Type B pancreatic cell (in vitro differentiated cells): ENCODE measurements around the gene LIG3. TPM values are rescaled to one million over a fixed set of nuclear protein-coding genes. Genes with fewer than 3 reads are reported as not detected.

Experiments
- DNase-seq: peaks from one replicate; pipeline ENCODE4 v3.0.0; 2021; ENCODE audit warnings: mixed read lengths; ENCODE audit not compliant: unreplicated experiment; ENCODE audit errors: extremely low spot score
- H3K27ac Mint-ChIP-seq: 2 replicates; pipeline ENCODE4 v1.8.0; 2021; ENCODE audit warnings: mild to moderate bottlenecking, mixed read lengths
- H3K27me3 Mint-ChIP-seq: 2 replicates; pipeline ENCODE4 v1.8.0; 2021; ENCODE audit warnings: mixed read lengths
- H3K36me3 Mint-ChIP-seq: 2 replicates; pipeline ENCODE4 v1.8.0; 2021; ENCODE audit warnings: mixed read lengths
- H3K4me1 Mint-ChIP-seq: one replicate; pipeline ENCODE4 v1.8.0; 2021; ENCODE audit warnings: mixed read lengths; ENCODE audit not compliant: unreplicated experiment
- H3K4me3 Mint-ChIP-seq: 2 replicates; pipeline ENCODE4 v1.8.0; 2021; ENCODE audit warnings: mild to moderate bottlenecking, mixed read lengths
- H3K9me3 Mint-ChIP-seq: 2 replicates; pipeline ENCODE4 v1.8.0; 2021; ENCODE audit warnings: mixed read lengths
- CTCF ChIP-seq: fragments of 200-600 bp; sonication (generic); conservative IDR thresholded peaks from 2 replicates; pipeline ENCODE4 v1.5.0; 2021; ENCODE audit warnings: antibody characterized with exemption, mild to moderate bottlenecking
- total RNA-seq: library from RNA; stranded (reverse); gene quantifications from 2 replicates; pipeline ENCODE4 v1.2.1, GENCODE V29; 2021; ENCODE audit warnings: low replicate concordance

The LIG3 gene
- total RNA-seq, 1 donor from 2014 or later = 73.0 TPM

- no peak overlapping the region for H3K4me3 Mint-ChIP-seq
- no peak overlapping the region for H3K27ac Mint-ChIP-seq
- H3K36me3 Mint-ChIP-seq = peaks cover 18% of the 10 kb centered on the region
- no peaks in the 10 kb centered on the region for H3K27me3 Mint-ChIP-seq
- DNase-seq = no peak
- H3K9me3 Mint-ChIP-seq = no peaks in the 10 kb centered on the region
- H3K4me1 Mint-ChIP-seq = no peaks in the 10 kb centered on the region
- no peak for TF ChIP-seq CTCF
These were observed 11.3 kb downstream of the LIG3 start for GRCh38 chr17:34991606-34992005.

GRCh38 chr17:34993031-34993430 is 12.7 kb downstream of the LIG3 start:
- DNase-seq = no peak
- no peak overlapping the region for H3K27ac Mint-ChIP-seq
- H3K4me3 Mint-ChIP-seq = no peak overlapping the region
- TF ChIP-seq CTCF = no peak
- no peaks in the 10 kb centered on the region for H3K4me1 Mint-ChIP-seq
- H3K9me3 Mint-ChIP-seq = no peaks in the 10 kb centered on the region
- H3K27me3 Mint-ChIP-seq = no peaks in the 10 kb centered on the region
- peaks cover 13% of the 10 kb centered on the region for H3K36me3 Mint-ChIP-seq

GRCh38 chr17:34996422-34997285 is 16.3 kb downstream of the LIG3 start:
- Mint-ChIP-seq H3K27me3 (no peaks in the 10 kb centered on the region), H3K9me3 (no peaks in the 10 kb centered on the region), H3K4me1 (peaks cover 4% of the 10 kb centered on the region), H3K36me3 (peaks cover 13% of the 10 kb centered on the region), H3K27ac (no peak overlapping the region), H3K4me3 (no peak overlapping the region)
- TF ChIP-seq CTCF = no peak
- no peak for DNase-seq

- Mint-ChIP-seq H3K27me3 (no peaks in the 10 kb centered on the region), H3K4me1 (peaks cover 4% of the 10 kb centered on the region), H3K9me3 (no peaks in the 10 kb centered on the region), H3K4me3 (no peak overlapping the region), H3K36me3 (peaks cover 13% of the 10 kb centered on the region), H3K27ac (no peak overlapping the region)
- DNase-seq = no peak
- TF ChIP-seq CTCF = no peak
These were observed 17.1 kb downstream of the LIG3 start for GRCh38 chr17:34997355-34997862.

- H3K9me3 Mint-ChIP-seq = no peaks in the 10 kb centered on the region
- DNase-seq = no peak
- H3K36me3 Mint-ChIP-seq = peaks cover 8% of the 10 kb centered on the region
- H3K4me1 Mint-ChIP-seq = peaks cover 4% of the 10 kb centered on the region
- H3K27me3 Mint-ChIP-seq = no peaks in the 10 kb centered on the region
- no peak overlapping the region for H3K4me3 Mint-ChIP-seq
- TF ChIP-seq CTCF = peak; percentile 76
- H3K27ac Mint-ChIP-seq = peak overlapping the region; percentile 46
These were observed 17.9 kb downstream of the LIG3 start for GRCh38 chr17:34998205-34998604.
